Measurements from ENCODE around the gene TC2N.
A peak's percentile ranks its signal among the peaks of the same experiment; 100 is the strongest.

The TC2N gene

DNA sequence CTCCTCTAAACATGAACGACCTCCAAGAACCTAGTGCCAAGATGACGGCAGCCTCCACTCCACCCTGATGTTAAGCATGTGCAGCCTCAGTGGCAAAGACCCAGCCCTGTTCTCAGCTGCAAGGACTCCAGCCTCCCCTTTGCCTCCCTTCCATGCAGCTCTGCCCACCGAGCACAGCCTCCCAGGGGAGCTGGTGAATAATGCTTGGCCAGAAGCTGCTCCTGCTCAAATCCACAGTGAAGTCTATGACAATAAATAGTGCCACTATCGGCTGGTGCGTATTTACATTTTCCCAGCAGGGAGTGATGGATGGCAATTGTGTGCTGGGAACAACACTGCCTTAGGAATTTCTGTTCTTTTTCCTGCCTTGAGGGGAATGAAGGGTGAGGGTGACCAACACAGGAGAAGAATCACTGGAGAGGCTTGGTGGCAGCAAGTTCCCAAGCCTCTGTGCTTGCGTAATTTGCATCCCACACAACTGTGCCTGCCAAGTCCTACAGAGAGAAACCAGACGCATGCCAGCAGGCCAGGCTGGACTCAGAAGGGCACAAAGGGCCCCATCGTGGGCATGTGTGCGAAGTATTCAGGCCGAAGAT, 29.9 kb upstream of the TC2N start:
- Mint-ChIP-seq H3K27ac (no peak overlapping the region), H3K27me3 (ENCODE audit: low read depth) (peaks cover 10% of the 10 kb centered on the region), H3K36me3 (ENCODE audit: low read depth) (no peaks in the 10 kb centered on the region), H3K4me3 (no peak overlapping the region), H3K4me1 (ENCODE audit: low read depth) (peaks cover 15% of the 10 kb centered on the region), H3K9me3 (peaks cover 5% of the 10 kb centered on the region)

DNA sequence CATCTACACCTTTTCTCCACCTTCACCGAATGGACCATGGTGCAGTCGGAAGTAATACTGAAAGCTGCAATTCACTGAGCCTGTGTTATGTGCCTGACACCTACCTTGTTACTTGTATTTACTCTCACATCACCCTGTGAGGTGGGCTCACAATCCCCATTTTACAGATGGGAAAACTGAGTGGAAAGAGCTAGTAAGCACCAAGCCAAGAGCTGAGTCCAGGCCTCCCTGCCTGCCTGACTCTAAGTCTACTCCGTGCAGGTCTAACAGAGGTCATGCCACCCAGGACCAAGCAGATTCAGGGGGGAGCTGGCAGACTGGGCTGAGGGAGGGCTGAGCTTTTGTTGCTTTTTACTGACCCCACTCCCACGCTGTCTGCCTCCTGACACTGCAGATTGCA, 29.1 kb upstream of the TC2N start:
- peaks cover 5% of the 10 kb centered on the region for H3K9me3 Mint-ChIP-seq
- H3K36me3 Mint-ChIP-seq (ENCODE audit: low read depth), result no peaks in the 10 kb centered on the region
- H3K27ac Mint-ChIP-seq, result no peak overlapping the region
- H3K4me3 Mint-ChIP-seq, result no peak overlapping the region
- H3K27me3 Mint-ChIP-seq (ENCODE audit: low read depth), result peaks cover 5% of the 10 kb centered on the region
- peaks cover 16% of the 10 kb centered on the region for H3K4me1 Mint-ChIP-seq (ENCODE audit: low read depth)

DNA sequence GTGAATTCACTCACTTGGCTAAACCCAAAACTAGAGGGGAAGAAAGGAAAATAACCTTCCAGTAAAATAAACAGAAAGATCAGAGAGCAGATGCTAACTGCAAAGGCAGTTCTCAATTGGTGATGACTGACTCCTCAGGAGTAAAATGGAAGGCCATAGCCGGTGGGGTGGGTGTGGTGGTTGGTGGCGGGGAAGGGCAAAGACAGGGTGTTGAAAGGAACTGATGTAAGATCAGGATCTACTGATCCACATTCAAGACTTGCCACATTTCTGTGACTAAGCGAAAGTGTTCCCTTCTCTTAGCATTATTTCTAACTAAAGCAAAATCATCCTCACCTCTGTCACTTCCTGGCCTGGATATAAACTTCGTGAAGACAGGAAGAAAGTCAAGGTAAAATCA, 26.3 kb upstream of the TC2N start:
- peaks cover 4% of the 10 kb centered on the region for H3K27me3 Mint-ChIP-seq (ENCODE audit: low read depth)
- peaks cover 5% of the 10 kb centered on the region for H3K9me3 Mint-ChIP-seq
- peak overlapping the region; percentile 68 for H3K27ac Mint-ChIP-seq
- peaks cover 23% of the 10 kb centered on the region for H3K4me1 Mint-ChIP-seq (ENCODE audit: low read depth)
- H3K4me3 Mint-ChIP-seq, result no peak overlapping the region
- H3K36me3 Mint-ChIP-seq (ENCODE audit: low read depth), result no peaks in the 10 kb centered on the region

DNA sequence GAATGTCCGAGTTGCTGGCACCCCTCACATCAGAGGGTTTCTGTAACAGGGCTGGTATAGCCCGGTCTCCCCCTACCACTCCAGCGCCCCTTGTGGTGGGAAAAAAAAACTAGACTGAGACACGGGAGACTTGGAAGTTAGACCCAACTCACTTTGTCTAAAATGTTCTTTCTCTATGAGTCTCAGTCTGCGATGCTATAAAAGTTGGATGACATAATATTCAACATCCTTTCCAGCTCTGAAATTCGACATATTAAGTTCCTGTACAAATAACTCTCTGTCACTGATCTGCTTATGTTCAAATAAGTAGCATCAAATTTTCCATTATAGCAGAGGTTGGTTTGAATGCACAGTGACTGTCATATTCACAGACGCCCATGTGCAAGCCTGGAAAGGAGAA, 25.7 kb upstream of the TC2N start:
- Mint-ChIP-seq H3K4me1 (ENCODE audit: low read depth) (peaks cover 23% of the 10 kb centered on the region), H3K9me3 (peaks cover 5% of the 10 kb centered on the region), H3K27me3 (ENCODE audit: low read depth) (peaks cover 4% of the 10 kb centered on the region), H3K36me3 (ENCODE audit: low read depth) (no peaks in the 10 kb centered on the region), H3K27ac (no peak overlapping the region), H3K4me3 (no peak overlapping the region)

DNA sequence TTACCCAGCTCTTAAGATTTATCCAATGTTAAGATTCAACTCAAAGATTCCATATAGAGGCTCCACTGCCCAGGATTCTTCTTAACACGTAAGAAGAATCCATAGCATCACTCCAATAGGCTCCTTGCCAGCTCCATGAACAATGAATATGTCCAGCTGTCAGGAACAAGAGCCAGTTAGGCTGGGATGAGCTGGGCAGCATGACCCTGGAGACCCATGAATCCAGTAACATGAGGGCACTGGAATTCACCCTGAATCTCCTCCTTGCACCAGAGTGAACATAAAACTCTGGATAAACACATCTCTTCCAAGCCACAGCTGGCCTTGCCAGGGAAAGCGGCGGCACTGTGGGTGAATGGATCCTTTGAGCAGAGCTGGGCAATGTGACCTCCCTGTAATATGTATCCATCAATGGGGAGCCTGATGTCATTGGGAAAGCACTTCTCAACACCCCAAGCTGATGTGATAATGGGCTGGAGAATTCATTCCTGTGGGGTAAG, 24.4 kb upstream of the TC2N start:
- H3K27me3 Mint-ChIP-seq (ENCODE audit: low read depth), result no peaks in the 10 kb centered on the region
- H3K27ac Mint-ChIP-seq, result no peak overlapping the region
- no peaks in the 10 kb centered on the region for H3K9me3 Mint-ChIP-seq
- no peaks in the 10 kb centered on the region for H3K36me3 Mint-ChIP-seq (ENCODE audit: low read depth)
- H3K4me3 Mint-ChIP-seq, result no peak overlapping the region
- peaks cover 23% of the 10 kb centered on the region for H3K4me1 Mint-ChIP-seq (ENCODE audit: low read depth)

DNA sequence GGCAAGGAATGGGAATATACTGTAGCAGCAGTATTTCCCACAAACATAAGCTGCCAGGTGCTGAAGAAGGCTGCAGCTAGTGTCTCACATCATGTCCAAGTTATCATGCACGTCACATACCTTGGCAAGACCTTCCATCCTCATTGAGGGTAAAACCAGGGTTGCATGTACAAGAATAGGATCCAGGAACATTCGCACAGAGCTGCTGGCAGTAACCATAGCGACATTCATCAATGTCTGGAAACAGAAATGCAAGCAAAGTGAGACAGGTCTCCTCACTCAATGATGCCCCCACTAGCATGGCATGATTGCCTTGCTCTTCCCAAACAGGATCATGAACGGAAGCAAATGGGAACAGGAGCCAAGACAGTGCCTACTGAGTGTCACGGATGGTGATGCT, 23.8 kb upstream of the TC2N start:
- no peaks in the 10 kb centered on the region for H3K27me3 Mint-ChIP-seq (ENCODE audit: low read depth)
- no peaks in the 10 kb centered on the region for H3K9me3 Mint-ChIP-seq
- H3K4me1 Mint-ChIP-seq (ENCODE audit: low read depth), result peaks cover 23% of the 10 kb centered on the region
- H3K36me3 Mint-ChIP-seq (ENCODE audit: low read depth), result no peaks in the 10 kb centered on the region
- H3K27ac Mint-ChIP-seq, result no peak overlapping the region
- H3K4me3 Mint-ChIP-seq, result no peak overlapping the region

DNA sequence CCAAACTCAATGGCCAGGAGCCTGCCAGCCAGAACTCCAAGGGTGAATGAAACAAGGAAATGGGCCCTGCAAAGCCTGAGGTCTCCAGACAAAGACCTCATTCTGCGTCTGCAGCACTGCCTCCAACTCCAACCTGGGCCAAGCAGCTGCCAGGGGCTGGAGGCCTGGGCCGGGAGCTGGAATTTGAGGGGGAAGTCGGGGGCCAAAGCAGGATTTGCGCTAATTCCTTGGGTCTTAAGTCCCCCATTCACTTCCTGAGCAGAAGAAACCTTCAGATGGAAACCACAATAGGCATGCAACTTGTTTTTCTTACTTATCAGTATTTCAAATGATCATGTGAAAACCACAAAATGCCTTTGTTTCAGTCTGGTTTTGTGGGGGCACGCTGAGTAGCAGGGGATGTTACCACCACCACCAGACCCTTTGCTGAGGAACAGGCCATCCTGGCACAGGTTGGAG, 23.0 kb upstream of the TC2N start:
- Mint-ChIP-seq H3K9me3 (no peaks in the 10 kb centered on the region), H3K27me3 (ENCODE audit: low read depth) (no peaks in the 10 kb centered on the region), H3K4me3 (no peak overlapping the region), H3K27ac (no peak overlapping the region), H3K36me3 (ENCODE audit: low read depth) (no peaks in the 10 kb centered on the region), H3K4me1 (ENCODE audit: low read depth) (peaks cover 24% of the 10 kb centered on the region)

DNA sequence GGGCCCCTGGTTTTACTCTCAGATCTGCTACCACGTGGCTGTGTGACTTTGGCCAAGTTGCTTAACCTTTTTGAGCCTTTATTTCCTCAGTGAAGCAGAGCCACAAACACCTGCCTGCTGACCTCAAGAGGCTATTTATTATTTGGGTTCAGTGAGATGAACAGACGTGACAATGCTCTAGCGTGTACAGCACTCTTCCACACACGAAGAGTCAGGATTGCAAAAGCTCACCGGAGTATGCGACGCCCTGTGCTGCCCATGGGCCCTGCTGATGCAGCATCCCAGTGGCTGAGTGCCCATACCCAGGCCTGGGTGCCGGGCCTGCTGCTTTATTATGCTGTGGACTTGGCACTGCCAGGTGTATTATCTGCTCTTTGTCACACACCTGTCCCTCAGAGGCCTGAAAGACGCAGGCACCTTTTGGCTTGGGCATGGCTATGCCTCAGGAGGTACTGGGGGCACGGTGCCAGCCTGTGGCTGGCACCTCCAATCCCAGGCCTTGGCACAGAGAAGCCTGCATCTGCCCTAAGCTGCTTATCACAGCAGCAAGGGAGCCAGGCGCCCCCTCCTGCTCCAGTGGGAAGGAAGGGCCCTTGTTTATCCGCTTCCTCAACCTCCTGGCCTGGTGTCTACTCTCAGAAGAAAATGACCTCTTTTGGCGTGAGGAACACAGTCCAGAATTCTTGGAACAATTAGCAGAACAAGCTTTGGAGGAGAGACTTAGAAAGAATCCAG, 22.3 kb upstream of the TC2N start:
- Mint-ChIP-seq H3K27me3 (ENCODE audit: low read depth) (no peaks in the 10 kb centered on the region), H3K4me3 (no peak overlapping the region), H3K27ac (no peak overlapping the region), H3K36me3 (ENCODE audit: low read depth) (no peaks in the 10 kb centered on the region), H3K9me3 (no peaks in the 10 kb centered on the region), H3K4me1 (ENCODE audit: low read depth) (peaks cover 24% of the 10 kb centered on the region)

DNA sequence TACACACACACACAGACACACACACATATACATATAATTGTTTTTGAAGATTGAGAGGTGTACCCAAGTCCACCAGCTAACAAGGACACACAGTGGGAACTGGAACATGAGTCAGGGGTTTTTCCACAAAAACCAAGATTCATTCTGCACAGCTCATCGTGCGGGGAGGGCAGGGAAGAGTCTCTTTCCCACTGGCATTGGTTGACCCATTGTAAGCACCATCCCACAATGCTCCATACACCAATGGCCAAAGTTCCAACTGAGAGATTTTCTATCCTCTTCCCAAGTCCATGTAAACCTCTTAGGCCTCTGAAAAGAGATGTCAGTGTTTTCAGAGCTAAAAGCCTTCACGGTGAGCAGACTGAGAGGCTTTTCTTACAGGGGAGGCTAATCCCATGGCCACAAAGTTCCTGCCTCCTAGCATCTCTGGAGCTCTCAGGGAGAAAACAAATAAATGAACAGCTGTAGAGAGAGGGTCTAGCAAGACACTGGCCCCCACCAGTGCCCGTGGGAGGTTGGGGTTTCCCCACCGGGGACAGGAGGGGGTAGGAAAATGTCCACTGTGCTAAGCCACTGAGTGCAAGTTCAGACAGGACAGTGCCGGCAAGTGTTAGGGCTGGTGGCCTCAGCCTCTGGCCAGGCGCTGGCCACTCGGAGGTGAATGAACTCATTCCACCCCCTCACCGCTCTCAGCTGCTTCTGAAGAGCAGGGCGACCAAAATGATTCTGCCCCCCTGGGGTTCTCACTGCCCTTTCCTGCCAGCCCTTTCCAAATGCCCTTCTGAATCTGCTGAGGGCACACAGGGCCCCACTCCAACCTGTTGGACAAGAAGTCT, 21.5 kb upstream of the TC2N start:
- H3K9me3 Mint-ChIP-seq, result no peaks in the 10 kb centered on the region
- no peaks in the 10 kb centered on the region for H3K27me3 Mint-ChIP-seq (ENCODE audit: low read depth)
- no peaks in the 10 kb centered on the region for H3K36me3 Mint-ChIP-seq (ENCODE audit: low read depth)
- no peak overlapping the region for H3K27ac Mint-ChIP-seq
- H3K4me3 Mint-ChIP-seq, result no peak overlapping the region
- peaks cover 24% of the 10 kb centered on the region for H3K4me1 Mint-ChIP-seq (ENCODE audit: low read depth)

DNA sequence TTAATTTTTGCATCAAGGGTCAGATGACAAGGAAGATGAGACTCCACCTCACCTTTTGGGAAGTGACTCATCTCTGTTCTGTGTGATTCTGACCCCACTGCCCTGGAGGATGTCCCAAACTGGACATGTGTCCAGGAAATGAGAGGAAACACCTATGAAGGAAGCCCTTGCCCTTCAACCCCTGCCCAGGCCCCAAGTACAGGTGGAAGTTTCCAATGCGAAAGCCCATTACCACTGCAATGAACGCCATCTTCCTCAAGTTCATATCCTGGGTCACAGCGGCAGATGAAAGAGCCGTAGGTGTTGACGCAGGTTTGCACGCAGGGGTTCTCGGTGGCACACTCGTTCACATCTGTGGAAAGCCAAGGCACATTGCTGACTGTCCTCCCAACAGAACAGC, 19.6 kb upstream of the TC2N start:
- Mint-ChIP-seq H3K27ac (no peak overlapping the region), H3K4me1 (ENCODE audit: low read depth) (peaks cover 11% of the 10 kb centered on the region), H3K9me3 (no peaks in the 10 kb centered on the region), H3K27me3 (ENCODE audit: low read depth) (no peaks in the 10 kb centered on the region), H3K4me3 (no peak overlapping the region), H3K36me3 (ENCODE audit: low read depth) (no peaks in the 10 kb centered on the region)

DNA sequence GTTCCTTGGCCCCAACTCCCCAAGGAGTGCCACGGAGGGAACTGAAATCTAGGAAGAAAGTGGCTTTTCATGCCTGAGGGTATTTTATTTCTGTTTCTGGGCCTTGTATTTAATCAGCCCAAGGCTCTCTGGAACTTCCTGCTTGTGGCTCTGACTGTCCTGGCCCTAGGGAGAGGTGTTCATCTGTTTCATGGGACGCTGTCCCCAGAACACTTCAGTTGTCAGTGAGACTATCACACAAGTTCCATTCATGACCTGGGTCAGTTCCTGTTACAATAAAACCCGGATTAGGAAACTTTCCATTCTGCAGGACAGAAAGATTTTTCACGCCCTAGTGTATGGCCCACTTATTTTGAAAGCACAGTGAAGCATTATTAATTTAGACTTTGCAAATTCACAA, 18.5 kb upstream of the TC2N start:
- peaks cover 18% of the 10 kb centered on the region for H3K4me1 Mint-ChIP-seq (ENCODE audit: low read depth)
- H3K27ac Mint-ChIP-seq, result no peak overlapping the region
- H3K36me3 Mint-ChIP-seq (ENCODE audit: low read depth), result peaks cover 2% of the 10 kb centered on the region
- no peaks in the 10 kb centered on the region for H3K9me3 Mint-ChIP-seq
- H3K4me3 Mint-ChIP-seq, result no peak overlapping the region
- no peaks in the 10 kb centered on the region for H3K27me3 Mint-ChIP-seq (ENCODE audit: low read depth)

DNA sequence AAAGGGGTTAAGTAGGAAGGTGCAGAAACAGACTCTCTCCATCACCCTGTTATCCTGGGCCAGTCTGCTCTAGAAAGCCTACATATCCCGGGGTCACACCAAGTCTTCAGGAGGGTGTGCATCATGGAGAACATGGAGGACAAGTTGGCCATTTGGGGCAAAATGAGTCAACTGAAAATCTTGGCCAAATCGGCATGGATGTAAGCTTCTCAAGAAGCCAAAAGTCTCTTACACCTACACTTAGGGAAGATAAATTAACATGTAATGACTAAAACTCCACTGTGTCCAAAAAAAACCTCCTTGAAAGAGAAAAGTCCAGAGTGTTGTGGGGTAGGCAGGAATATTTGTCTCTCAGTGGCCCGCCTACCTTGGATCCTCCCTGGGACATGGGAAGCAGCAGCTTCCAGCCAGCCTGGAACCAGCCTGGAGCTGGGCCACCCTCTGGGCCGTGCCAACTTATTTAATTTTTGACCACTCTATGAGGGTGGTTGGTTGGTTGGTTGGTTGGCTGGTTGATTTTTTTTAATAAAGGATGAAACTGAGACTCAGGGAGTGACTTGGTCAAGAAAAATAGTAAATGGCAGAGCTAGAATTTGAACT, 17.9 kb upstream of the TC2N start:
- Mint-ChIP-seq H3K4me3 (no peak overlapping the region), H3K27me3 (ENCODE audit: low read depth) (no peaks in the 10 kb centered on the region), H3K27ac (no peak overlapping the region), H3K9me3 (no peaks in the 10 kb centered on the region), H3K4me1 (ENCODE audit: low read depth) (peaks cover 13% of the 10 kb centered on the region), H3K36me3 (ENCODE audit: low read depth) (peaks cover 2% of the 10 kb centered on the region)

DNA sequence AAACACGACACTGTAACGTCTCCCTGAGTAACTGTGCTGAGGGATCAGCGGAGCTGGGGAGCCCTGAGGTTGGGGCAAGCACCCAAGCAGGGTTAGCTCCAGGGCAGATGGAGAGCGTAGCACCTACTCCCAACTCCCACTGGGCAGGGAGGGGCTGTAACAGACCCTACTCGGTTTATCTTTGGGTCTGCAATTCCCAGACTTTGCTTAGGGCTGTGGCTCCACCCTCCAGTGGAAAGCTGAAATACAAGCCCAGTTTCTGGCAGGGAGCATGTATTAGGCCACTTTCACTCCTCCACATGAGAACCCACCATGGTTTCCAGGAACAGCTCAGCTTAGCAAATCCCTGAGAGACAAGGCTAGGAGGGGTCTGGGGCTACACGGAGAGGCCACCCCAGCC, 17.3 kb upstream of the TC2N start:
- Mint-ChIP-seq H3K36me3 (ENCODE audit: low read depth) (peaks cover 2% of the 10 kb centered on the region), H3K4me3 (no peak overlapping the region), H3K27ac (no peak overlapping the region), H3K27me3 (ENCODE audit: low read depth) (no peaks in the 10 kb centered on the region), H3K4me1 (ENCODE audit: low read depth) (peaks cover 15% of the 10 kb centered on the region), H3K9me3 (no peaks in the 10 kb centered on the region)

DNA sequence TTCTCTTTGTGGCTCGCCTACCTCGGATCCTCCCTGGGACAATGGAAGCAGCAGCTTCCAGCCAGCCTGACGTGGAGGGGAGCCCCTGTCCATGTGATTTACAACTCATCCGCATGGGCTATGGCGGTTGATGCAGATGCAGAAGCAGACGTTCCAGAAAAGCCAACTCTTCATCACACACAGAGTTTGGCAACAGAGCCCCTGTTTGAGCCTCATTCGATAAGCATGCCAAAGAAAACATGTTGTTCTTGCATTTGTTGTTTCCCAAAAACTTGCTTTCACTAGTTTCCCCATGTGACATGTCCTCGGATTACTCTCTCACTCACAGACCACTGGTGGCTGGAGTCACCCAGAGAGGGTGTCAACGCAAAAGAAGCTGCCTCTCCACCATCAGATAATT, 16.4 kb upstream of the TC2N start:
- Mint-ChIP-seq H3K36me3 (ENCODE audit: low read depth) (peaks cover 2% of the 10 kb centered on the region), H3K27ac (no peak overlapping the region), H3K9me3 (no peaks in the 10 kb centered on the region), H3K27me3 (ENCODE audit: low read depth) (no peaks in the 10 kb centered on the region), H3K4me1 (ENCODE audit: low read depth) (peaks cover 15% of the 10 kb centered on the region), H3K4me3 (no peak overlapping the region)

Measured in T-helper 1 cell treated with Interleukin-12 subunit alpha and Interleukin-12 subunit beta and Interleukin-4 antibody, amounts not matched to agents 30 μg/mL and 1 μg/mL, for 36 hours (primary cell).